HL-60 (cell line): Measurements from ENCODE around the gene DISP2.

ENCODE experiments used
- DNase-seq, 2 experiments: peaks; one replicate each; pipeline ENCODE4 v3.0.0-alpha.2; 2010 to 2020; ENCODE audit warnings: low read depth in 1 of 2, low spot score in 1 of 2
- H3K27ac ChIP-seq: fragments of 250-450 bp; sonication (Bioruptor Pico); replicated peaks from 2 replicates; pipeline ENCODE4 v1.5.1; 2020; ENCODE audit warnings: mild to moderate bottlenecking, moderate library complexity
- H3K27me3 ChIP-seq: fragments of 250-450 bp; sonication (Bioruptor Pico); 2 replicates; pipeline ENCODE4 v1.5.1; 2021; ENCODE audit warnings: mild to moderate bottlenecking, moderate library complexity; ENCODE audit not compliant: insufficient read depth, poor library complexity, severe bottlenecking
- H3K4me3 ChIP-seq: replicated peaks from 2 replicates; pipeline ENCODE4 v1.5.1; 2011; ENCODE audit warnings: mild to moderate bottlenecking, control low read depth, low read length; ENCODE audit not compliant: insufficient read depth
- CTCF ChIP-seq: IDR thresholded peaks from one replicate; pipeline ENCODE4 v1.5.1; 2011; ENCODE audit warnings: low read length, control low read depth, inconsistent platforms; ENCODE audit not compliant: insufficient read depth
- GABPA ChIP-seq: IDR thresholded peaks from 2 replicates; pipeline ENCODE4 v1.6.1; 2012; ENCODE audit warnings: low read depth
- POLR2AphosphoS5 ChIP-seq: IDR thresholded peaks from 2 replicates; pipeline ENCODE4 v1.6.1; 2012; ENCODE audit warnings: low read depth
- REST ChIP-seq: IDR thresholded peaks from 2 replicates; pipeline ENCODE4 v1.6.1; 2012; ENCODE audit warnings: low read depth; ENCODE audit not compliant: insufficient replicate concordance
- SPI1 ChIP-seq: IDR thresholded peaks from 2 replicates; pipeline ENCODE4 v1.6.1; 2012; ENCODE audit warnings: low read depth, mild to moderate bottlenecking, borderline replicate concordance

The DISP2 gene

GRCh38 chr15:40323953-40324937 is 33.8 kb upstream of the DISP2 start:
- Histone ChIP-seq H3K4me3 (peak overlapping the region; percentile 65), H3K27ac (peak overlapping the region; percentile 64), H3K27me3 (no peaks in the 10 kb centered on the region)
- TF ChIP-seq POLR2AphosphoS5 (no peak), REST (no peak), GABPA (no peak), CTCF (no peak), SPI1 (no peak)
- DNase-seq: no peak

- H3K4me3 ChIP-seq: peak overlapping the region; percentile 65
- TF ChIP-seq SPI1 (no peak), CTCF (no peak), REST (no peak), GABPA (no peak; the same call in 1 of the 2 replicates), POLR2AphosphoS5 (no peak)
Observed at GRCh38 chr15:40325188-40325587, 32.8 kb upstream of the DISP2 start.

GRCh38 chr15:40325700-40326099 is 32.3 kb upstream of the DISP2 start:
- no peak overlapping the region for H3K27ac ChIP-seq
- no peak overlapping the region for H3K4me3 ChIP-seq
- H3K27me3 ChIP-seq: no peaks in the 10 kb centered on the region
- peak; percentile 90 for TF ChIP-seq SPI1
- TF ChIP-seq REST: no peak
- no peak for TF ChIP-seq POLR2AphosphoS5
- no peak for TF ChIP-seq GABPA
- no peak for DNase-seq

More at GRCh38 chr15:40325188-40325587, 32.8 kb upstream of the DISP2 start:
- no peaks in the 10 kb centered on the region for H3K27me3 ChIP-seq
- H3K27ac ChIP-seq: no peak overlapping the region
- DNase-seq: no peak
